HL-60 (cell line): ENCODE measurements around the gene KRT17.
"Not testable (repeated sequence)": the region's sequence is repeated elsewhere in the genome, so short reads cannot be mapped to it uniquely, and the experiment has no call there.

Source experiments
- DNase-seq, 2 experiments: peaks; one replicate each; pipeline ENCODE4 v3.0.0-alpha.2; 2010 to 2020; ENCODE audit warnings: low read depth in 1 of 2, low spot score in 1 of 2
- H3K27ac ChIP-seq: fragments of 250-450 bp; sonication (Bioruptor Pico); replicated peaks from 2 replicates; pipeline ENCODE4 v1.5.1; 2020; ENCODE audit warnings: mild to moderate bottlenecking, moderate library complexity
- H3K27me3 ChIP-seq: fragments of 250-450 bp; sonication (Bioruptor Pico); 2 replicates; pipeline ENCODE4 v1.5.1; 2021; ENCODE audit warnings: mild to moderate bottlenecking, moderate library complexity; ENCODE audit not compliant: insufficient read depth, poor library complexity, severe bottlenecking
- H3K4me3 ChIP-seq: replicated peaks from 2 replicates; pipeline ENCODE4 v1.5.1; 2011; ENCODE audit warnings: mild to moderate bottlenecking, control low read depth, low read length; ENCODE audit not compliant: insufficient read depth
- CTCF ChIP-seq: IDR thresholded peaks from one replicate; pipeline ENCODE4 v1.5.1; 2011; ENCODE audit warnings: low read length, control low read depth, inconsistent platforms; ENCODE audit not compliant: insufficient read depth
- GABPA ChIP-seq: IDR thresholded peaks from 2 replicates; pipeline ENCODE4 v1.6.1; 2012; ENCODE audit warnings: low read depth
- POLR2AphosphoS5 ChIP-seq: IDR thresholded peaks from 2 replicates; pipeline ENCODE4 v1.6.1; 2012; ENCODE audit warnings: low read depth
- REST ChIP-seq: IDR thresholded peaks from 2 replicates; pipeline ENCODE4 v1.6.1; 2012; ENCODE audit warnings: low read depth; ENCODE audit not compliant: insufficient replicate concordance
- SPI1 ChIP-seq: IDR thresholded peaks from 2 replicates; pipeline ENCODE4 v1.6.1; 2012; ENCODE audit warnings: low read depth, mild to moderate bottlenecking, borderline replicate concordance

KRT17 gene

GRCh38 chr17:41625602-41626001 is 1.2 kb upstream of the KRT17 start:
- TF ChIP-seq SPI1: no peak
- no peak for TF ChIP-seq CTCF
- no peak for TF ChIP-seq GABPA
- TF ChIP-seq REST: no peak
- no peak for TF ChIP-seq POLR2AphosphoS5
- DNase-seq: no peak
- H3K27ac ChIP-seq: no peak overlapping the region

GRCh38 chr17:41623184-41623861 is 1.1 kb downstream of the KRT17 start:
- H3K27ac ChIP-seq, H3K27me3 ChIP-seq, H3K4me3 ChIP-seq, DNase-seq: not testable (repeated sequence)

More at GRCh38 chr17:41625602-41626001, 1.2 kb upstream of the KRT17 start:
- no peaks in the 10 kb centered on the region for H3K27me3 ChIP-seq
- H3K4me3 ChIP-seq: no peak overlapping the region

GRCh38 chr17:41622340-41623183 is 1.8 kb downstream of the KRT17 start:
- not testable (repeated sequence) for DNase-seq, H3K27ac ChIP-seq, H3K4me3 ChIP-seq, H3K27me3 ChIP-seq

GRCh38 chr17:41621916-41622315 is 2.5 kb downstream of the KRT17 start:
- DNase-seq: no peak
- Histone ChIP-seq H3K27me3 (no peaks in the 10 kb centered on the region), H3K4me3 (no peak overlapping the region), H3K27ac (no peak overlapping the region)
- no peak for TF ChIP-seq CTCF
- TF ChIP-seq REST: no peak
- no peak for TF ChIP-seq SPI1
- TF ChIP-seq GABPA: no peak
- no peak for TF ChIP-seq POLR2AphosphoS5

- H3K4me3 ChIP-seq, DNase-seq, H3K27ac ChIP-seq, H3K27me3 ChIP-seq: not testable (repeated sequence)
Observed at GRCh38 chr17:41621435-41621817, 2.9 kb downstream of the KRT17 start.
